ENCODE results near the gene ZNF83. TPM values are rescaled to one million over a fixed set of nuclear protein-coding genes. Genes with fewer than 3 reads are reported as not detected.
"Not testable (repeated sequence)": the region's sequence is repeated elsewhere in the genome, so short reads cannot be mapped to it uniquely, and the experiment has no call there.

ZNF83 gene
- total RNA-seq = 10 to 100 TPM; 40.2 to 44.6 TPM
- long read RNA-seq, donor 1, partial matches to known transcripts = 0 of 10 reads
- long read RNA-seq, donor 1, other reads (novel, unspliced or antisense) = 8 of 10 reads
- long read RNA-seq, donor 2, partial matches to known transcripts = 1 of 17 reads
- long read RNA-seq, donor 2, other reads (novel, unspliced or antisense) = 15 of 17 reads

GRCh38 chr19:52637718-52638585 is at the start of gene ZNF83:
Gene ZNF83 (minus strand): TSS chr19:52638355.
- intact Hi-C loops (cut with DNase I) = no loop called here
- DNase-seq (ENCODE audit: low spot score) = peak; percentile 100

- no peak for DNase-seq (ENCODE audit: low spot score)
- intact Hi-C loops (cut with DNase I) = no loop called here
Measured at GRCh38 chr19:52687684-52688083, 49.5 kb upstream of the ZNF83 start.

GRCh38 chr19:52685811-52686210 is 47.7 kb upstream of the ZNF83 start:
- no peak for DNase-seq (ENCODE audit: low spot score)
- intact Hi-C loops (cut with DNase I) = no loop called here

- DNase-seq (ENCODE audit: low spot score); intact Hi-C loops (cut with DNase I): not testable (repeated sequence)
Measured at GRCh38 chr19:52681216-52681615, 43.1 kb upstream of the ZNF83 start.

GRCh38 chr19:52679598-52679997 is 41.4 kb upstream of the ZNF83 start:
- DNase-seq (ENCODE audit: low spot score) = no peak
- intact Hi-C loops (cut with DNase I) = no loop called here

GRCh38 chr19:52675239-52675638 is 37.1 kb upstream of the ZNF83 start:
- intact Hi-C loops (cut with DNase I) = not testable (repeated sequence)

GRCh38 chr19:52673014-52673413 is 34.9 kb upstream of the ZNF83 start:
- intact Hi-C loops (cut with DNase I) = no loop called here
- DNase-seq (ENCODE audit: low spot score) = no peak

More at GRCh38 chr19:52675239-52675638, 37.1 kb upstream of the ZNF83 start:
- not testable (repeated sequence) for DNase-seq (ENCODE audit: low spot score)

GRCh38 chr19:52670046-52670445 is 31.9 kb upstream of the ZNF83 start:
- no peak for DNase-seq (ENCODE audit: low spot score)
- intact Hi-C loops (cut with DNase I) = no loop called here

- DNase-seq (ENCODE audit: low spot score) = no peak
- intact Hi-C loops (cut with DNase I) = no loop called here
Measured at GRCh38 chr19:52669586-52669985, 31.4 kb upstream of the ZNF83 start.

- DNase-seq (ENCODE audit: low spot score) = no peak
- intact Hi-C loops (cut with DNase I) = no loop called here
Measured at GRCh38 chr19:52667972-52668371, 29.8 kb upstream of the ZNF83 start.

GRCh38 chr19:52666506-52666905 is 28.4 kb upstream of the ZNF83 start:
- intact Hi-C loops (cut with DNase I) = no loop called here
- DNase-seq (ENCODE audit: low spot score) = no peak

- DNase-seq (ENCODE audit: low spot score) = no peak
- intact Hi-C loops (cut with DNase I) = no loop called here
Measured at GRCh38 chr19:52665529-52665928, 27.4 kb upstream of the ZNF83 start.

- intact Hi-C loops (cut with DNase I) = no loop called here
- no peak for DNase-seq (ENCODE audit: low spot score)
Measured at GRCh38 chr19:52665027-52665426, 26.9 kb upstream of the ZNF83 start.

- no peak for DNase-seq (ENCODE audit: low spot score)
- intact Hi-C loops (cut with DNase I) = no loop called here
Measured at GRCh38 chr19:52664461-52664860, 26.3 kb upstream of the ZNF83 start.

- DNase-seq (ENCODE audit: low spot score) = no peak
- intact Hi-C loops (cut with DNase I) = no loop called here
Measured at GRCh38 chr19:52662631-52663030, 24.5 kb upstream of the ZNF83 start.

GRCh38 chr19:52660981-52661380 is 22.8 kb upstream of the ZNF83 start:
- intact Hi-C loops (cut with DNase I) = no loop called here
- no peak for DNase-seq (ENCODE audit: low spot score)

- DNase-seq (ENCODE audit: low spot score) = no peak
- intact Hi-C loops (cut with DNase I) = no loop called here
Measured at GRCh38 chr19:52659013-52659412, 20.9 kb upstream of the ZNF83 start.

GRCh38 chr19:52658595-52658994 is 20.4 kb upstream of the ZNF83 start:
- DNase-seq (ENCODE audit: low spot score) = no peak
- intact Hi-C loops (cut with DNase I) = no loop called here

GRCh38 chr19:52653161-52653560 is 15.0 kb upstream of the ZNF83 start:
- no peak for DNase-seq (ENCODE audit: low spot score)
- intact Hi-C loops (cut with DNase I) = no loop called here

GRCh38 chr19:52651956-52652355 is 13.8 kb upstream of the ZNF83 start:
- intact Hi-C loops (cut with DNase I) = no loop called here
- no peak for DNase-seq (ENCODE audit: low spot score)
